GM12892 (cell line): ENCODE measurements around the gene RTN4R.

Experiments used
- DNase-seq: peaks from one replicate; pipeline ENCODE4 v3.0.0; 2011; ENCODE audit not compliant: insufficient read length
- FAIRE-seq: peaks from 2 replicates; lab custom pipeline; 2011; peaks lifted over from hg19 to GRCh38; lab: Jason Lieb, UNC
- POLR2A ChIP-seq: IDR thresholded peaks from 2 replicates; pipeline ENCODE4 v1.6.1; 2011; ENCODE audit warnings: low read depth, low read length, control low read depth
- POLR2AphosphoS5 ChIP-seq: IDR thresholded peaks from 2 replicates; pipeline ENCODE4 v1.6.1; 2011; ENCODE audit warnings: low read depth, low read length, control low read depth
- TAF1 ChIP-seq: IDR thresholded peaks from 2 replicates; pipeline ENCODE4 v1.6.1; 2011; ENCODE audit warnings: low read depth, mild to moderate bottlenecking, control low read depth, low read length, borderline replicate concordance

RTN4R gene

GRCh38 chr22:20238536-20238900 is 29.6 kb downstream of the RTN4R start:
- peak; percentile 83 for FAIRE-seq

GRCh38 chr22:20237480-20238440 is 30.4 kb downstream of the RTN4R start:
- FAIRE-seq (peak; percentile 44), DNase-seq (no peak)
- TF ChIP-seq POLR2A (no peak), POLR2AphosphoS5 (no peak), TAF1 (no peak)

More at GRCh38 chr22:20238536-20238900, 29.6 kb downstream of the RTN4R start:
- TF ChIP-seq POLR2A, result no peak
- DNase-seq, result peak; percentile 94

GRCh38 chr22:20236052-20236717 is 31.9 kb downstream of the RTN4R start:
- no peak for DNase-seq
- no peak for FAIRE-seq
- TF ChIP-seq POLR2AphosphoS5, result no peak
- TF ChIP-seq TAF1, result no peak
- TF ChIP-seq POLR2A, result no peak

GRCh38 chr22:20235389-20235991 is 32.6 kb downstream of the RTN4R start:
- TF ChIP-seq POLR2A (no peak), TAF1 (no peak), POLR2AphosphoS5 (no peak)
- DNase-seq (no peak), FAIRE-seq (no peak)

GRCh38 chr22:20234760-20235388 is 33.2 kb downstream of the RTN4R start:
- TF ChIP-seq TAF1 (no peak), POLR2AphosphoS5 (no peak), POLR2A (no peak)
- no peak for DNase-seq
- no peak for FAIRE-seq

- TF ChIP-seq POLR2AphosphoS5 (no peak), TAF1 (no peak), POLR2A (no peak)
- DNase-seq, result no peak
- FAIRE-seq, result no peak
Observed at GRCh38 chr22:20234314-20234682, 33.8 kb downstream of the RTN4R start.

- DNase-seq, result no peak
- FAIRE-seq, result no peak
- TF ChIP-seq TAF1 (no peak), POLR2AphosphoS5 (no peak), POLR2A (no peak)
Observed at GRCh38 chr22:20233351-20234313, 34.5 kb downstream of the RTN4R start.

- TF ChIP-seq POLR2AphosphoS5, result no peak
- no peak for TF ChIP-seq POLR2A
- no peak for TF ChIP-seq TAF1
- no peak for FAIRE-seq
Observed at GRCh38 chr22:20232781-20233180, 35.3 kb downstream of the RTN4R start.

GRCh38 chr22:20232237-20232598 is 35.9 kb downstream of the RTN4R start:
- FAIRE-seq, result no peak
- DNase-seq, result no peak
- TF ChIP-seq POLR2AphosphoS5, result no peak
- TF ChIP-seq TAF1, result no peak
- TF ChIP-seq POLR2A, result no peak

More at GRCh38 chr22:20232781-20233180, 35.3 kb downstream of the RTN4R start:
- DNase-seq, result no peak

GRCh38 chr22:20231514-20232236 is 36.4 kb downstream of the RTN4R start:
- no peak for FAIRE-seq
- TF ChIP-seq POLR2A (no peak), TAF1 (no peak), POLR2AphosphoS5 (no peak)
- no peak for DNase-seq
